MCF 10A (cell line): Measurements from ENCODE around the gene RAP1A. TPM values are rescaled to one million over a fixed set of nuclear protein-coding genes. Genes with fewer than 3 reads are reported as not detected.

Experiments
- BruUV-seq: library from RNA; stranded (reverse); fragments of 400-500 nt; replicated peaks from 2 replicates; lab custom pipeline; 2021; lab: Mats Ljungman, UMichigan
- CTCF ChIA-PET: fragments of 300-600 bp; sonication (Branson Sonifier 250); formaldehyde crosslinking; extraction: SDS; loops from one replicate; lab custom pipeline; 2021; ENCODE audit warnings: antibody characterized with exemption, inconsistent platforms; lab: Yijun Ruan, JAX
- POLR2A ChIA-PET: fragments of 300-600, 350-650 bp; sonication (Branson Sonifier 250); formaldehyde crosslinking; extraction: SDS; loops from one replicate; lab custom pipeline; 2020; ENCODE audit warnings: antibody characterized with exemption, inconsistent platforms; lab: Yijun Ruan, JAX
- DNase-seq: peaks from one replicate; pipeline ENCODE4 v3.0.0-alpha.2; 2018; ENCODE audit not compliant: unreplicated experiment
- H3K27ac Mint-ChIP-seq: one replicate; pipeline ENCODE4 v1.8.0; 2022; ENCODE audit warnings: mild to moderate bottlenecking, low read depth, mixed read lengths; ENCODE audit not compliant: unreplicated experiment
- H3K27me3 Mint-ChIP-seq: one replicate; pipeline ENCODE4 v1.8.0; 2022; ENCODE audit warnings: mixed read lengths; ENCODE audit not compliant: insufficient read depth, unreplicated experiment
- H3K36me3 Mint-ChIP-seq: one replicate; pipeline ENCODE4 v1.8.0; 2022; ENCODE audit warnings: mild to moderate bottlenecking, moderate library complexity, mixed read lengths; ENCODE audit not compliant: insufficient read depth, unreplicated experiment
- H3K4me1 Mint-ChIP-seq: one replicate; pipeline ENCODE4 v1.8.0; 2022; ENCODE audit warnings: mixed read lengths; ENCODE audit not compliant: insufficient read depth, unreplicated experiment
- H3K4me3 Mint-ChIP-seq: one replicate; pipeline ENCODE4 v1.8.0; 2022; ENCODE audit warnings: mild to moderate bottlenecking, moderate library complexity, mixed read lengths; ENCODE audit not compliant: unreplicated experiment
- H3K9me3 Mint-ChIP-seq: one replicate; pipeline ENCODE4 v1.8.0; 2022; ENCODE audit warnings: mixed read lengths; ENCODE audit not compliant: unreplicated experiment
- intact Hi-C: fragments of 100-400 bp; cut with micrococcal nuclease; formaldehyde crosslinking; loops from 2 replicates; pipeline ENCODE4 v1.14.1; 2022
- total RNA-seq: library from RNA; stranded (reverse); gene quantifications from 2 replicates; pipeline ENCODE4 v1.2.3, GENCODE V29; 2022
- TF ChIP-seq, protein P1 (sequence below): fragments of 200-600 bp; IDR thresholded peaks from one replicate; pipeline ENCODE4 v1.8.0; 2022; ENCODE audit warnings: antibody characterized with exemption, mild to moderate bottlenecking; ENCODE audit not compliant: unreplicated experiment

RAP1A gene
- total RNA-seq, 1 experiment from 2014 or later = 39.3 TPM

DNA sequence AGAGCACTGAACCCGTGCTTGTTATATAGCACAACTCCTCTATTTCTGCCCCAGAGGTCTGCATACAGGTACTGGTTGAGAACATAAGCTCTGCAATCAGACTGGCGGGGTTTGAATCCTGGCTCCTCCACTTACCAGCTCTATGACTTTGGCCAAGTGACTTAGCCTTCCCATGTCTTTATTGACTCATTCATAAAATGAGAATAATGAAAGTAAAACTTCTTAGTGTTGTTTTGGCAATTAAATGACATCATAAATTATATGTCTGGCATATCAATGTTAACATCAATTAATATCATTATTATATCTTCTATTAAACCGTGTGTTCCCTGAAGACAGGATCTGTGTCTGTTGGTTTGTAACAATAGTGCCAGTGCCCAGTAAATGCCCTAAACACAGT lies 115.3 kb downstream of the RAP1A start:
- TF ChIP-seq, protein P1, sequence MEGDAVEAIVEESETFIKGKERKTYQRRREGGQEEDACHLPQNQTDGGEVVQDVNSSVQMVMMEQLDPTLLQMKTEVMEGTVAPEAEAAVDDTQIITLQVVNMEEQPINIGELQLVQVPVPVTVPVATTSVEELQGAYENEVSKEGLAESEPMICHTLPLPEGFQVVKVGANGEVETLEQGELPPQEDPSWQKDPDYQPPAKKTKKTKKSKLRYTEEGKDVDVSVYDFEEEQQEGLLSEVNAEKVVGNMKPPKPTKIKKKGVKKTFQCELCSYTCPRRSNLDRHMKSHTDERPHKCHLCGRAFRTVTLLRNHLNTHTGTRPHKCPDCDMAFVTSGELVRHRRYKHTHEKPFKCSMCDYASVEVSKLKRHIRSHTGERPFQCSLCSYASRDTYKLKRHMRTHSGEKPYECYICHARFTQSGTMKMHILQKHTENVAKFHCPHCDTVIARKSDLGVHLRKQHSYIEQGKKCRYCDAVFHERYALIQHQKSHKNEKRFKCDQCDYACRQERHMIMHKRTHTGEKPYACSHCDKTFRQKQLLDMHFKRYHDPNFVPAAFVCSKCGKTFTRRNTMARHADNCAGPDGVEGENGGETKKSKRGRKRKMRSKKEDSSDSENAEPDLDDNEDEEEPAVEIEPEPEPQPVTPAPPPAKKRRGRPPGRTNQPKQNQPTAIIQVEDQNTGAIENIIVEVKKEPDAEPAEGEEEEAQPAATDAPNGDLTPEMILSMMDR = no peak
- CTCF ChIA-PET = interaction anchor here (1.0 to 9.9 kb wide), 3 partner anchors 16 to 20 kb away, joined by 3 to 94 read pairs (median 3); no protein-coding TSS in a partner anchor
- no peak overlapping the region for H3K27ac Mint-ChIP-seq
- no peaks in the 10 kb centered on the region for H3K36me3 Mint-ChIP-seq
- H3K27me3 Mint-ChIP-seq = no peaks in the 10 kb centered on the region
- intact Hi-C loops = no loop called here
- H3K4me3 Mint-ChIP-seq = no peak overlapping the region
- H3K4me1 Mint-ChIP-seq = peaks cover 15% of the 10 kb centered on the region
- no TSS peak for BruUV-seq
- DNase-seq = no peak
- POLR2A ChIA-PET = no interaction called here
- H3K9me3 Mint-ChIP-seq = no peaks in the 10 kb centered on the region

DNA sequence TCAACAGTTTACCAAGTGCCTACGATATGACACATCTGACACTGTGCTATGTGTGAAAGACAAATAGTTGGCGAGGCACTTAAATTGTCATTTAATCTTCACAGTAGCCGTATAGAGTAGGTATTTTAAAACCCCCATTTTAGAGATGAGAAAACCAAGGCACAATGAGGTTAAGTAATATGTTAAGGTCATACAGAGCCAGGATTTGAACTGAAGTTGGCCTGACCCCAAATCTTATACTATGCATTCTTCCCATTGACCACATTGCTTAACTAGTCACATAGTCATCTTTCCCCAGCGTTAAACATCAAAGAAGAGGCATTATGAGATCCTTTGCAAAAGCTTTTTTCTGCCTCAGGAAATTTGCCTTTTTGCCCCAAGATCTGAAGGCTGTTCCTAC lies 115.7 kb downstream of the RAP1A start:
- intact Hi-C loops = no loop called here
- TF ChIP-seq, protein P1 = no peak
- H3K9me3 Mint-ChIP-seq = no peaks in the 10 kb centered on the region
- BruUV-seq = no TSS peak
- H3K36me3 Mint-ChIP-seq = no peaks in the 10 kb centered on the region
- peaks cover 17% of the 10 kb centered on the region for H3K4me1 Mint-ChIP-seq
- no peak overlapping the region for H3K4me3 Mint-ChIP-seq
- CTCF ChIA-PET = interaction anchor here (1.0 to 9.9 kb wide), 7 partner anchors 9 to 227 kb away, joined by 3 to 94 read pairs (median 6); no protein-coding TSS in a partner anchor
- H3K27me3 Mint-ChIP-seq = no peaks in the 10 kb centered on the region
- DNase-seq = no peak
- no peak overlapping the region for H3K27ac Mint-ChIP-seq
- POLR2A ChIA-PET = interaction anchor here (4.8 kb wide), 1 partner anchor 20 kb away, joined by 86 read pairs; the partner anchor contains the start of gene DDX20

DNA sequence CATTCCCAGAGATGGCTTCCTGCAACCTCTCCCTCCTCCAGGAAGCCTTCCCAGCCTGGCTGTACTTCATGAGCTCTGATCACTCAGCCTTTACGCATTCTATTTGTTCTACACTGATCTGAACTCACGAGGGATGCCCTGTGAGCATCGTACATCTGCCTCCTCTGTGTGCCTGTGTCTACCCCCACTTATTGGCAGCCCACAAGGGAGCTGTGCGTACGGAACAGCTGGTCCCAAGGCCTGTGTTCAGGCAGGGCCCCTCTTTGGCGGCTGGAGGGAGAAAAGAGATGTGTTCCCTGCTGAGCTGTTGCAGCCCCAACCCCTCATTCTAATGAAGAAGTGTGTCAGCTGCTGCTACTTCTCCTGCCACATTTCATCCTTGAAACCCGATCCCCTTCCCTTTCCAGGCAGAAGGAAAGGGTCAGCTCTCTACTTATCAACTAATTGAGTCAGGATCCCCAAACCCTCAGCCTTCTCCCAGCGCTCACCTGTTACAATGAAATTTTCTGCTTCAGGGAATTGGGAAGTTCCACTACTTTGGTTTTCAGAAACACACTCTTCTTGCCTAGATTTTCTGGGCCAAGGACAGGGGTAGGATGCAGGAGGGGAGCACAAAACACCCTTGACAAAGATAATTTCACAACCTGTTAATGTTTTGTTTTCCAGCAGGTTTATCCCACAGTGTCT lies 116.4 kb downstream of the RAP1A start:
- intact Hi-C loops = no loop called here
- H3K36me3 Mint-ChIP-seq = no peaks in the 10 kb centered on the region
- no peak overlapping the region for H3K4me3 Mint-ChIP-seq
- BruUV-seq = no TSS peak
- POLR2A ChIA-PET = interaction anchor here (4.3 to 4.8 kb wide), 2 partner anchors 19 to 21 kb away, joined by 27 to 86 read pairs; partner anchors contain the start of gene DDX20
- DNase-seq = no peak
- H3K9me3 Mint-ChIP-seq = no peaks in the 10 kb centered on the region
- TF ChIP-seq, protein P1 = no peak
- no peaks in the 10 kb centered on the region for H3K27me3 Mint-ChIP-seq
- H3K27ac Mint-ChIP-seq = no peak overlapping the region
- CTCF ChIA-PET = interaction anchor here (0.6 to 9.9 kb wide), 8 partner anchors 10 to 294 kb away, joined by 3 to 94 read pairs (median 6); no protein-coding TSS in a partner anchor
- peaks cover 17% of the 10 kb centered on the region for H3K4me1 Mint-ChIP-seq

DNA sequence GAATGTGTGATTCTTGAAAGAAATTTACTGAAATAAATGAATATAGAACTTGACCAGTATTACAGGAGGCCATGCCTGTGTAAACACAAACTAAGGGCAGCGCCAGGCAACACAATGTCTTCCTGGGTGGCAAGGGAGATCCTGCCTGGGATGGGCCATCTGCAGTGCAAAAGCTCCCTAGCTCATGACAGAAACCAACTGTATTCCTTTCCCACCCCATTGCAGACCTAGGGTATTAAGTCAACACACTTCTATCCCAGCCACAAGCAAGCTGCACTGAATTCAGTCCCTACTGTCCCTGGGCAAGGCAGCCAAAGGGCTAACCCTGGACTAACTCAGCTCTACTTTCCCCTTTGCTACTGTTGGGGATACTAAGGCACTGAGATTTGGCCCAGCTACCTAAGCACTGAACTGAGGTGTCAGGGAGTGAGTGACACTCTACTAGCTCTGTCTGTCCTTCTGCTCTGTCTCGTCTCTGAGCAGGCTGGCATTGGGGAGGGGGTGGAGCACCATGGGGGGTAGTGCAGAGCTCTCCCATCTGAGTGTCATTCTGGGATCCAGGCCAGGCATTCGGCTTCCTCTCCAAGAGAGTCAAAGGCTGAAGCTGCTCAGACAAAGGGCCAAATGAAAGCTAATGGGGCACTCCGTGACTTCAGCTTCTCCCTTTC lies 117.1 kb downstream of the RAP1A start:
- ChIA-PET POLR2A (interaction anchor here (2.9 to 4.8 kb wide), 3 partner anchors 19 to 228 kb away, joined by 11 to 86 read pairs (median 27); partner anchors contain the start of gene DDX20), CTCF (interaction anchor here (0.6 to 9.9 kb wide), 10 partner anchors 10 to 294 kb away, joined by 3 to 94 read pairs (median 4); no protein-coding TSS in a partner anchor)
- no peak for DNase-seq
- H3K4me3 Mint-ChIP-seq = no peak overlapping the region
- no peaks in the 10 kb centered on the region for H3K36me3 Mint-ChIP-seq
- TF ChIP-seq, protein P1 = no peak
- H3K27ac Mint-ChIP-seq = no peak overlapping the region
- no TSS peak for BruUV-seq
- H3K27me3 Mint-ChIP-seq = no peaks in the 10 kb centered on the region
- intact Hi-C loops = no loop called here
- H3K4me1 Mint-ChIP-seq = peaks cover 17% of the 10 kb centered on the region
- no peaks in the 10 kb centered on the region for H3K9me3 Mint-ChIP-seq
